ENCODE data around the gene TUFM.

DNA sequence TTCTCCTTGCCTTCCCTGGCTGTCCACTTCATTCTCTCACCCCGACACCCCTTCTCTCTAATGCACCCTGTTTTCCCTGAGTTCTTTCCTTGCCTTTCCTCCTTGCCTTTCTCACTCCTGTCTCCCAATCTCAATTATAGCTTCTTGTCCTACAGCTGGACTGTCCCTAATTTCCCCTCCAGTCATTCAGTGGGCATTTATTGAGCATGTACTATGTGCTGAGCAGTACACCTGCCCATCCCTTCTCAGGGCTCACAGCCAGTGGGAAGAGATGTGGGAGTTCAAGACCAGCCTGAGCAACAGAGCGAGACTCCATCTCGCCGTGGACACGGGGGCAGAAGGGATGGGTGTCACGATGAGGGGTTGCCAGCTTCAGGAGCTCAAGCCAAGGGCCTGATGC, 37.9 kb upstream of the TUFM start:
- no peak for TF ChIP-seq POLR2AphosphoS5 (IDR thresholded peaks at IDR 0.05; ENCODE audit: low read depth, low read length)
- TF ChIP-seq, protein P1, sequence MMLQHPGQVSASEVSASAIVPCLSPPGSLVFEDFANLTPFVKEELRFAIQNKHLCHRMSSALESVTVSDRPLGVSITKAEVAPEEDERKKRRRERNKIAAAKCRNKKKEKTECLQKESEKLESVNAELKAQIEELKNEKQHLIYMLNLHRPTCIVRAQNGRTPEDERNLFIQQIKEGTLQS (IDR thresholded peaks at IDR 0.05), result no peak
- no peak for TF ChIP-seq POLR2A (IDR thresholded peaks at IDR 0.05; ENCODE audit: borderline replicate concordance, extremely low read depth, insufficient read depth, insufficient read length)

Data from HCT116 (cell line).